H9 (cell line): Measurements from ENCODE around the gene LY6G5B. TPM values are rescaled to one million over a fixed set of nuclear protein-coding genes. Genes with fewer than 3 reads are reported as not detected.

Experiments
- DNase-seq: peaks from one replicate; pipeline ENCODE4 v3.0.0-alpha.2; 2017
- H2AFZ ChIP-seq: one replicate; pipeline ENCODE4 v1.6.1; 2013; ENCODE audit warnings: mild to moderate bottlenecking, low read length, control low read depth, moderate library complexity
- H2AK5ac ChIP-seq: 2 replicates; pipeline ENCODE4 v1.6.1; 2013; ENCODE audit warnings: low read length, control low read depth, mixed read lengths; ENCODE audit not compliant: insufficient read length
- H2BK120ac ChIP-seq: one replicate; pipeline ENCODE4 v1.6.1; 2013; ENCODE audit warnings: low read depth, mild to moderate bottlenecking, low read length, control low read depth, inconsistent platforms; ENCODE audit not compliant: poor library complexity, severe bottlenecking
- H2BK12ac ChIP-seq: 2 replicates; pipeline ENCODE4 v1.6.1; 2013; ENCODE audit warnings: low read length, control low read depth, mixed read lengths, low read depth; ENCODE audit not compliant: insufficient read length
- H2BK15ac ChIP-seq: 2 replicates; pipeline ENCODE4 v1.6.1; 2013; ENCODE audit warnings: low read depth, low read length, control low read depth
- H2BK20ac ChIP-seq: one replicate; pipeline ENCODE4 v1.6.1; 2013; ENCODE audit warnings: low read depth, mild to moderate bottlenecking, low read length, control low read depth, inconsistent platforms; ENCODE audit not compliant: poor library complexity, severe bottlenecking
- H2BK5ac ChIP-seq: 2 replicates; pipeline ENCODE4 v1.6.1; 2013; ENCODE audit warnings: low read length, control low read depth, mixed read lengths; ENCODE audit not compliant: insufficient read length
- H3K14ac ChIP-seq: 2 replicates; pipeline ENCODE4 v1.6.1; 2013; ENCODE audit warnings: low read length, control low read depth; ENCODE audit not compliant: insufficient read depth
- H3K18ac ChIP-seq: 2 replicates; pipeline ENCODE4 v1.6.1; 2013; ENCODE audit warnings: low read depth, mild to moderate bottlenecking, mixed read lengths, low read length, control low read depth; ENCODE audit not compliant: insufficient read length
- H3K23ac ChIP-seq: 2 replicates; pipeline ENCODE4 v1.6.1; 2013; ENCODE audit warnings: low read length, control low read depth, mixed read lengths, low read depth; ENCODE audit not compliant: insufficient read length
- H3K23me2 ChIP-seq: 2 replicates; pipeline ENCODE4 v1.6.1; 2013; ENCODE audit warnings: low read depth, mild to moderate bottlenecking, mixed read lengths, low read length, control low read depth; ENCODE audit not compliant: insufficient read length, poor library complexity, severe bottlenecking
- H3K27ac ChIP-seq: 2 replicates; pipeline ENCODE4 v1.5.1; 2013; ENCODE audit warnings: low read length, control low read depth, mixed read lengths, low read depth; ENCODE audit not compliant: insufficient read length
- H3K27me3 ChIP-seq: 2 replicates; pipeline ENCODE4 v1.6.1; 2013; ENCODE audit warnings: low read length, control low read depth, inconsistent platforms; ENCODE audit not compliant: insufficient read depth
- H3K4ac ChIP-seq: 2 replicates; pipeline ENCODE4 v1.6.1; 2013; ENCODE audit warnings: low read depth, mild to moderate bottlenecking, control low read depth, inconsistent platforms, low read length, moderate library complexity
- H3K4me1 ChIP-seq: 2 replicates; pipeline ENCODE4 v1.6.1; 2013; ENCODE audit warnings: low read length, control low read depth, inconsistent platforms; ENCODE audit not compliant: insufficient read depth
- H3K4me2 ChIP-seq: 2 replicates; pipeline ENCODE4 v1.6.1; 2013; ENCODE audit warnings: low read length, control low read depth, mixed read lengths; ENCODE audit not compliant: insufficient read length, insufficient read depth
- H3K56ac ChIP-seq: 2 replicates; pipeline ENCODE4 v1.6.1; 2013; ENCODE audit warnings: low read depth, mild to moderate bottlenecking, mixed read lengths, low read length, control low read depth; ENCODE audit not compliant: insufficient read length
- H3K79me1 ChIP-seq: 2 replicates; pipeline ENCODE4 v1.6.1; 2013; ENCODE audit warnings: low read depth, mild to moderate bottlenecking, moderate library complexity, low read length, control low read depth, inconsistent platforms; ENCODE audit not compliant: insufficient read depth, poor library complexity, severe bottlenecking
- H3K79me2 ChIP-seq: 2 replicates; pipeline ENCODE4 v1.6.1; 2013; ENCODE audit warnings: low read length, control low read depth, inconsistent platforms; ENCODE audit not compliant: insufficient read depth
- H3K9ac ChIP-seq: 2 replicates; pipeline ENCODE4 v1.6.1; 2013; ENCODE audit warnings: low read length, control low read depth, mixed read lengths; ENCODE audit not compliant: insufficient read length; ENCODE audit errors: extremely low read depth
- H3K9me3 ChIP-seq: one replicate; pipeline ENCODE4 v1.6.1; 2013; ENCODE audit warnings: low read depth, low read length, inconsistent platforms; ENCODE audit not compliant: control insufficient read depth
- H3T11ph ChIP-seq: one replicate; pipeline ENCODE4 v1.6.1; 2013; ENCODE audit warnings: mild to moderate bottlenecking, low read length, control low read depth, inconsistent platforms
- H4K20me1 ChIP-seq: one replicate; pipeline ENCODE4 v1.6.1; 2013; ENCODE audit not compliant: control insufficient read depth, insufficient read length, insufficient read depth
- H4K5ac ChIP-seq: 2 replicates; pipeline ENCODE4 v1.6.1; 2013; ENCODE audit warnings: low read depth, mild to moderate bottlenecking, mixed read lengths, low read length, control low read depth; ENCODE audit not compliant: insufficient read length
- H4K8ac ChIP-seq: replicated peaks from 2 replicates; pipeline ENCODE4 v1.6.1; 2013; ENCODE audit warnings: low read length, control low read depth, mixed read lengths, low read depth; ENCODE audit not compliant: insufficient read length
- H4K91ac ChIP-seq: 2 replicates; pipeline ENCODE4 v1.6.1; 2013; ENCODE audit warnings: low read depth, mild to moderate bottlenecking, moderate library complexity, mixed read lengths, low read length, control low read depth; ENCODE audit not compliant: insufficient read length
- H3K27ac Mint-ChIP-seq, 3 experiments: 2 replicates in 2 of 3; 3 replicates in 1 of 3; pipeline ENCODE4 v1.8.0; 2020 to 2021; ENCODE audit warnings: mixed read lengths in 3 of 3, mild to moderate bottlenecking in 1 of 3, moderate library complexity in 1 of 3
- H3K27me3 Mint-ChIP-seq: 2 replicates; pipeline ENCODE4 v1.8.0; 2021; ENCODE audit warnings: low read depth, mild to moderate bottlenecking, moderate library complexity, mixed read lengths
- H3K36me3 Mint-ChIP-seq, 3 experiments: 2 replicates in 2 of 3; 3 replicates in 1 of 3; pipeline ENCODE4 v1.8.0; 2020 to 2021; ENCODE audit warnings: low read depth in 3 of 3, mixed read lengths in 3 of 3; ENCODE audit not compliant: insufficient read depth in 1 of 3
- H3K4me1 Mint-ChIP-seq, 2 experiments: 2 replicates each; pipeline ENCODE4 v1.8.0; 2020; ENCODE audit warnings: mixed read lengths in 2 of 2
- H3K4me3 Mint-ChIP-seq, 2 experiments: 2 replicates in 1 of 2; 3 replicates in 1 of 2; pipeline ENCODE4 v1.8.0; 2020 to 2021; ENCODE audit warnings: mild to moderate bottlenecking in 2 of 2, mixed read lengths in 2 of 2, moderate library complexity in 1 of 2
- H3K9me3 Mint-ChIP-seq, 2 experiments: 2 replicates in 1 of 2; 3 replicates in 1 of 2; pipeline ENCODE4 v1.8.0; 2020; ENCODE audit warnings: mild to moderate bottlenecking in 2 of 2, mixed read lengths in 2 of 2, moderate library complexity in 1 of 2
- CTCF ChIP-seq: fragments of 200-600 bp; sonication (generic); conservative IDR thresholded peaks from 3 replicates; pipeline ENCODE4 v1.8.0; 2021; ENCODE audit warnings: antibody characterized with exemption, mild to moderate bottlenecking
- WGBS: extraction: QIAGEN DNeasy Blood & Tissue Kit; methylation state at CpG from one replicate; pipeline ENCODE4 v1.1.7; 2013; ENCODE audit warnings: missing lambda C conversion rate, low lambda C conversion rate, mixed read lengths; ENCODE audit not compliant: insufficient read length; ENCODE audit errors: extremely low coverage; 5-methylcytosine and 5-hydroxymethylcytosine counted together
- total RNA-seq: library from RNA; stranded (reverse); gene quantifications from 2 replicates; pipeline ENCODE4 v1.2.1, GENCODE V29; 2021

Gene LY6G5B
- total RNA-seq, 1 experiment from 2014 or later: 21.6 TPM

- H3K4me1 Mint-ChIP-seq: peaks cover 34 to 44% of the 10 kb centered on the region in 2 experiments
- no peak overlapping the region for H3T11ph ChIP-seq
- no peaks in the 10 kb centered on the region for H3K36me3 Mint-ChIP-seq
- H3K4me1 ChIP-seq: peaks cover 10% of the 10 kb centered on the region; the same call in 1 of the 2 replicates
- H3K27me3 Mint-ChIP-seq: no peaks in the 10 kb centered on the region
- H3K79me2 ChIP-seq: no peaks in the 10 kb centered on the region
- WGBS: no CpG with 5 or more reads among the region's 1 CpG
- no peak overlapping the region for H2AK5ac ChIP-seq
- no peak overlapping the region for H3K14ac ChIP-seq
- no peaks in the 10 kb centered on the region for H3K79me1 ChIP-seq
- H4K91ac ChIP-seq: no peak overlapping the region
- peak overlapping the region in 1 of 3 experiments; percentile 90; a peak in 4 of 7 replicates for H3K27ac Mint-ChIP-seq
- no peak overlapping the region for H4K8ac ChIP-seq
- no peak for TF ChIP-seq CTCF
- no peak overlapping the region for H2BK20ac ChIP-seq
- H4K5ac ChIP-seq: no peak overlapping the region
- no peaks in the 10 kb centered on the region for H3K9me3 Mint-ChIP-seq
- H3K4me3 Mint-ChIP-seq: 0 out of 5 replicates have a peak overlapping the region, but pooled peaks of 1 of the 2 experiments have one; percentile 13
- no peak overlapping the region for H3K18ac ChIP-seq
- no peak overlapping the region for H2BK120ac ChIP-seq
- no peak overlapping the region for H3K4ac ChIP-seq
- no peak overlapping the region for H3K23ac ChIP-seq
- no peak overlapping the region for H2AFZ ChIP-seq
- no peak overlapping the region for H2BK12ac ChIP-seq
- no peaks in the 10 kb centered on the region for H3K23me2 ChIP-seq
- H2BK5ac ChIP-seq: no peak overlapping the region
- H3K9me3 ChIP-seq: no peaks in the 10 kb centered on the region
- H3K9ac ChIP-seq: no peak overlapping the region
- H2BK15ac ChIP-seq: no peak overlapping the region
- H4K20me1 ChIP-seq: no peaks in the 10 kb centered on the region
- no peak overlapping the region for H3K27ac ChIP-seq
- H3K27me3 ChIP-seq: no peaks in the 10 kb centered on the region
- no peak overlapping the region for H3K56ac ChIP-seq
- DNase-seq: peak; percentile 55
- no peak overlapping the region for H3K4me2 ChIP-seq
Measured at GRCh38 chr6:31718265-31718664, 48.5 kb downstream of the LY6G5B start.
